ENCODE results near the gene CCDC33. TPM values are rescaled to one million over a fixed set of nuclear protein-coding genes. Genes with fewer than 3 reads are reported as not detected.

CCDC33 gene
- total RNA-seq, 1 experiment from 2014 or later, result 0.77 TPM

DNA sequence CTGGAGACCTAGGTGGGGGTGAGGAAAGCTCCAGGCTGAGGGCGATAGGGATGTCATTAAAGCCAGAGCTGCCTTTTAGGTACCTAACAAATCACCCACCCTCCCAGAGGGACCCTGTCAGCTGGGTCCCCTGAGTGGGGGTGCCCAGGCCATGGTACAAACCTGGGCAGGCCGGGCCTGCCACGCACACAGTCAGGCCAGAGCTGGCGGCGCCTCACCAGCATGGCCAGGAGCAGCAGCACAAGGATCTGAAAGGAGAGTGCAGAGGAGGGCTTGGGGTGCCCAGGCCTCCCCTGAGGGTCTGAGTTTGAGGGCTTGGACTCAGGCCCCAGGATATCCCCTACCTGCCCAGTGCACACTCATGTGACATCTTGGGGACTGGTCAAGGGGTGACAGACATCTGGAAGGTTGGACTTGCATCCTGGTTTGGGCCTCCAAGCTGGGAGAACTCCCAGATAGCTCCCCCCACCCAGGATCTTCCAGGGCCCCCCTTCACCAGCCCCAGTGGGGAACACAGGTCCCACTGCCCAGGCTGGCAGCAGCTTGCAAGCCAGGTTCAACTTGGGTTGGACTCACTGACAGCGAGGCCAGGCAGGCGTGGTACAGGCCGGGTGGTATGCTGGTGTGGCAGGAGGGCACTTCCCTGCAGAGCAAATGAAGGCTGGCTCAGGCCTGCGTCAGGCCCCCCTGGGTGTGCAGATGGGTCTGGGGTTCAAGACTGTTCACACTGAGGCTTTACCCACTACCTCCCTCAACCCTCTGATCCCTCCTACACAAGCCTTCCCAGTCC, 38.8 kb upstream of the CCDC33 start:
- peaks cover 83% of the 10 kb centered on the region for H3K4me1 ChIP-seq (ENCODE audit: insufficient read depth, low read length)
- H2AFZ ChIP-seq (ENCODE audit: low read length), result no peak overlapping the region
- no peak overlapping the region for H3K9ac ChIP-seq (ENCODE audit: low read length)
- ChIA-PET POLR2A (ENCODE audit: unreplicated experiment) (no interaction called here), CTCF (no interaction called here)
- H3K79me2 ChIP-seq (ENCODE audit: low read length), result no peaks in the 10 kb centered on the region
- H4K20me1 ChIP-seq (ENCODE audit: low read length), result no peaks in the 10 kb centered on the region
- no peak overlapping the region for H3K27ac ChIP-seq (ENCODE audit: low read length)
- H3F3A ChIP-seq (ENCODE audit: low read length, unreplicated experiment), result peaks cover 5% of the 10 kb centered on the region
- no peaks in the 10 kb centered on the region for H3K27me3 ChIP-seq (ENCODE audit: low read length)
- no peaks in the 10 kb centered on the region for H3K9me2 ChIP-seq (replicated peaks; ENCODE audit: low read length)
- BruUV-seq (replicated peaks), result no TSS peak
- no peaks in the 10 kb centered on the region for H3K36me3 ChIP-seq (ENCODE audit: low read depth, low read length)
- DNase-seq (no peak), ATAC-seq (no peak)
- TF ChIP-seq EZH2 (IDR thresholded peaks at IDR 0.05; ENCODE audit: low read length, unreplicated experiment) (no peak), EZH2phosphoT487 (IDR thresholded peaks at IDR 0.05; ENCODE audit: borderline replicate concordance, low read length) (no peak)
- TF ChIP-seq, protein P1, sequence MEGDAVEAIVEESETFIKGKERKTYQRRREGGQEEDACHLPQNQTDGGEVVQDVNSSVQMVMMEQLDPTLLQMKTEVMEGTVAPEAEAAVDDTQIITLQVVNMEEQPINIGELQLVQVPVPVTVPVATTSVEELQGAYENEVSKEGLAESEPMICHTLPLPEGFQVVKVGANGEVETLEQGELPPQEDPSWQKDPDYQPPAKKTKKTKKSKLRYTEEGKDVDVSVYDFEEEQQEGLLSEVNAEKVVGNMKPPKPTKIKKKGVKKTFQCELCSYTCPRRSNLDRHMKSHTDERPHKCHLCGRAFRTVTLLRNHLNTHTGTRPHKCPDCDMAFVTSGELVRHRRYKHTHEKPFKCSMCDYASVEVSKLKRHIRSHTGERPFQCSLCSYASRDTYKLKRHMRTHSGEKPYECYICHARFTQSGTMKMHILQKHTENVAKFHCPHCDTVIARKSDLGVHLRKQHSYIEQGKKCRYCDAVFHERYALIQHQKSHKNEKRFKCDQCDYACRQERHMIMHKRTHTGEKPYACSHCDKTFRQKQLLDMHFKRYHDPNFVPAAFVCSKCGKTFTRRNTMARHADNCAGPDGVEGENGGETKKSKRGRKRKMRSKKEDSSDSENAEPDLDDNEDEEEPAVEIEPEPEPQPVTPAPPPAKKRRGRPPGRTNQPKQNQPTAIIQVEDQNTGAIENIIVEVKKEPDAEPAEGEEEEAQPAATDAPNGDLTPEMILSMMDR (conservative IDR thresholded peaks at IDR 0.05; ENCODE audit: low read depth, low read length), result no peak
- H3K9me3 ChIP-seq (ENCODE audit: low read length), result no peaks in the 10 kb centered on the region
- intact Hi-C loops (cut with micrococcal nuclease), result no loop called here
- no peak overlapping the region for H3K4me3 ChIP-seq (ENCODE audit: low read length)
- no peak overlapping the region for H3K4me2 ChIP-seq (ENCODE audit: low read length)

DNA sequence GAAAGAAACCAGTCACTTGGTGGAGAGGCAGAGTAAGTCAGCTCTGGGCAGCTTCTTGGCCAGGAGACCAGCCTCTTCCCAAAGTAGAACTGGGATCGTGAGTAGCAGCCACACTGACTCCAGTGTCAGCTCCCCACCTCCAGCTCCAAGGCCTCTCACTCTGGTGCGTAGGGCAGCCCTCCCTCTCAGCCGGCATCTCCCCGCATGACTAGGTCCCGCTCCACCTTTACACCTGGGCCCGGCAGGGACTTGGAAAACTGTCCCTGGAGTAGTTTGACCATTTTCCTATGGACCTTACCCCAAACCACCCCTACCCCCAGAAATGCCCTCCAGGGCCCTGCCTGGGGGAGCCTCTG, 36.9 kb upstream of the CCDC33 start:
- H3K9ac ChIP-seq (ENCODE audit: low read length), result no peak overlapping the region
- no peak overlapping the region for H3K4me2 ChIP-seq (ENCODE audit: low read length)
- ChIA-PET POLR2A (ENCODE audit: unreplicated experiment) (no interaction called here), CTCF (no interaction called here)
- H3K4me3 ChIP-seq (ENCODE audit: low read length), result no peak overlapping the region
- H2AFZ ChIP-seq (ENCODE audit: low read length), result no peak overlapping the region
- DNase-seq (no peak), ATAC-seq (no peak)
- H3K4me1 ChIP-seq (ENCODE audit: insufficient read depth, low read length), result peaks cover 66% of the 10 kb centered on the region
- H3K27me3 ChIP-seq (ENCODE audit: low read length), result no peaks in the 10 kb centered on the region
- no peaks in the 10 kb centered on the region for H4K20me1 ChIP-seq (ENCODE audit: low read length)
- no peaks in the 10 kb centered on the region for H3K9me3 ChIP-seq (ENCODE audit: low read length)
- H3K79me2 ChIP-seq (ENCODE audit: low read length), result no peaks in the 10 kb centered on the region
- TF ChIP-seq, protein P1 (conservative IDR thresholded peaks at IDR 0.05; ENCODE audit: low read depth, low read length), result no peak
- no peak for TF ChIP-seq EZH2phosphoT487 (IDR thresholded peaks at IDR 0.05; ENCODE audit: borderline replicate concordance, low read length)
- TF ChIP-seq EZH2 (IDR thresholded peaks at IDR 0.05; ENCODE audit: low read length, unreplicated experiment), result no peak
- no peaks in the 10 kb centered on the region for H3K9me2 ChIP-seq (replicated peaks; ENCODE audit: low read length)
- no peaks in the 10 kb centered on the region for H3F3A ChIP-seq (ENCODE audit: low read length, unreplicated experiment)
- intact Hi-C loops (cut with micrococcal nuclease), result no loop called here
- no peaks in the 10 kb centered on the region for H3K36me3 ChIP-seq (ENCODE audit: low read depth, low read length)
- no TSS peak for BruUV-seq (replicated peaks)
- no peak overlapping the region for H3K27ac ChIP-seq (ENCODE audit: low read length)

DNA sequence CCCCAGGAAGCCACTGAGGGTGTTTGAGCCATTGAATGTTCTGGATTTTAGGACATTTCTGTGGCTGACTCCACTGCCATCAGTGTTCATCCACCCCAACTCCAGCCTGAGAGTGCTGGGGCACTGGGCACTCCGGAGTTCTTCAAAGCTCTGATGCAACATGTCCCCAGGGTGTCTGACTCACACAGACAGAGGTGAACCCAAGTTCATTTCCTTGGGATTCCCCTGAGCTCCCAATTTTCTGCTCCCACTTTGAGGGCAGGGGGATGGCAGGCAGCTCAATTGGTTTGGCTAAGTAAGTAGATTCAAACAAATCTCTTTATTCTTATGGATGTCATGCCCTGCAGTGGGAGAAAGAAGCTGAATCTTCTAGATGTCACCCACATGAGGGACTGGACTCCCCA, 35.7 kb upstream of the CCDC33 start:
- POLR2A ChIA-PET (ENCODE audit: unreplicated experiment), result no interaction called here
- TF ChIP-seq, protein P1 (conservative IDR thresholded peaks at IDR 0.05; ENCODE audit: low read depth, low read length), result no peak
- TF ChIP-seq EZH2 (IDR thresholded peaks at IDR 0.05; ENCODE audit: low read length, unreplicated experiment), result no peak
- TF ChIP-seq EZH2phosphoT487 (IDR thresholded peaks at IDR 0.05; ENCODE audit: borderline replicate concordance, low read length), result no peak
- no peaks in the 10 kb centered on the region for H3K9me2 ChIP-seq (replicated peaks; ENCODE audit: low read length)
- no peak overlapping the region for H2AFZ ChIP-seq (ENCODE audit: low read length)
- H3K4me3 ChIP-seq (ENCODE audit: low read length), result no peak overlapping the region
- H3K27ac ChIP-seq (ENCODE audit: low read length), result peak overlapping the region; percentile 80
- H3K79me2 ChIP-seq (ENCODE audit: low read length), result no peaks in the 10 kb centered on the region
- ATAC-seq, result peak; percentile 45
- BruUV-seq (replicated peaks), result no TSS peak
- H3K4me2 ChIP-seq (ENCODE audit: low read length), result peak overlapping the region; percentile 49
- peak; percentile 80 for DNase-seq
- H3K9me3 ChIP-seq (ENCODE audit: low read length), result no peaks in the 10 kb centered on the region
- no peaks in the 10 kb centered on the region for H3F3A ChIP-seq (ENCODE audit: low read length, unreplicated experiment)
- CTCF ChIA-PET, result no interaction called here
- H3K36me3 ChIP-seq (ENCODE audit: low read depth, low read length), result no peaks in the 10 kb centered on the region
- intact Hi-C loops (cut with micrococcal nuclease), result no loop called here
- H3K27me3 ChIP-seq (ENCODE audit: low read length), result no peaks in the 10 kb centered on the region
- H3K4me1 ChIP-seq (ENCODE audit: insufficient read depth, low read length), result peaks cover 65% of the 10 kb centered on the region
- H4K20me1 ChIP-seq (ENCODE audit: low read length), result no peaks in the 10 kb centered on the region
- H3K9ac ChIP-seq (ENCODE audit: low read length), result peak overlapping the region; percentile 31

Data from PC-3 (cell line).